HUES48 (cell line): ENCODE data around the gene MTPN.

Experiments used
- H3K27ac ChIP-seq: one replicate; pipeline ENCODE4 v1.7.0; 2013; ENCODE audit warnings: low read depth, low read length, inconsistent platforms
- H3K27me3 ChIP-seq: 2 replicates; pipeline ENCODE4 v1.6.1; 2013; ENCODE audit warnings: mild to moderate bottlenecking, low read length; ENCODE audit not compliant: control insufficient read depth, insufficient read depth
- H3K36me3 ChIP-seq: 2 replicates; pipeline ENCODE4 v1.6.1; 2013; ENCODE audit warnings: low read length; ENCODE audit not compliant: control insufficient read depth, insufficient read depth
- H3K4me1 ChIP-seq: 2 replicates; pipeline ENCODE4 v1.6.1; 2013; ENCODE audit warnings: mild to moderate bottlenecking, low read length; ENCODE audit not compliant: control insufficient read depth, insufficient read depth
- H3K4me3 ChIP-seq: 2 replicates; pipeline ENCODE4 v1.5.1; 2013; ENCODE audit warnings: mild to moderate bottlenecking, low read depth, low read length
- H3K9ac ChIP-seq: 2 replicates; pipeline ENCODE4 v1.6.1; 2013; ENCODE audit warnings: mild to moderate bottlenecking, low read depth, low read length, moderate library complexity
- H3K9me3 ChIP-seq: 2 replicates; pipeline ENCODE4 v1.6.1; 2013; ENCODE audit warnings: low read length; ENCODE audit not compliant: control insufficient read depth, insufficient read depth

The MTPN gene

DNA sequence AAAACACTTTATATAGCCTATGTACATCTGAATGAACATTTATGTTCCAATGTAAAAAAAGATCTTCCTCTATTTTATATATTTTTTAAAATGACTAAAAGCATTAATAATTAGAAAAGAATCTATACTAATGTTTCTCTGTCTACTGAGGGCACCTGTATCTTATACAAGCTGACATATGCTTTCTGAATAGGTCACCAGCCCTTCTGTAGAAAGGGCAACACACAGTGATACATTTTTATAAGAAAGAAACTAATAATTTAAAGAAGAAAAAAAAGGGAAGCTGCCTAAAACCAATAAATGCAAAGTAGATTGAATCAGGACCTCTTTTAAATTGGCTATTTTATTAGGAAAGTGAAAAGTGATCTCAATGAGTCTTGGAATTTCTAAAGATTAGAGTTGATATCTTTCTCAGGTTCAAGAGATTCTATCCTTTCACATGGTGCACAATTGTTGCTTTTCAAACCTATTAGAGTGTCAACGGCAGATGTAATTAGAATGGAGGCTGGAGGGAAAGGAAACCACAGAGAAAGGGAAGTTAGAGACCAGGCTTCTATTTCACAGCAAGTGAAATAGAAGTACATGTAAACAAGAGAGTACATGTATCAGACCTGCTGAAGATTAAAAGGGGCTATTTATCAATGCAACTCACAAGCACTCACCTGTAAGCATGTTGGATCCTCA lies 6.3 kb downstream of the MTPN start:
- no peaks in the 10 kb centered on the region for H3K27me3 ChIP-seq
- no peak overlapping the region for H3K4me3 ChIP-seq
- peaks cover 3% of the 10 kb centered on the region; the same call in 1 of the 2 replicates for H3K4me1 ChIP-seq
- H3K36me3 ChIP-seq: peaks cover 26% of the 10 kb centered on the region
- no peaks in the 10 kb centered on the region for H3K9me3 ChIP-seq
- H3K9ac ChIP-seq: no peak overlapping the region
- H3K27ac ChIP-seq: no peak overlapping the region

DNA sequence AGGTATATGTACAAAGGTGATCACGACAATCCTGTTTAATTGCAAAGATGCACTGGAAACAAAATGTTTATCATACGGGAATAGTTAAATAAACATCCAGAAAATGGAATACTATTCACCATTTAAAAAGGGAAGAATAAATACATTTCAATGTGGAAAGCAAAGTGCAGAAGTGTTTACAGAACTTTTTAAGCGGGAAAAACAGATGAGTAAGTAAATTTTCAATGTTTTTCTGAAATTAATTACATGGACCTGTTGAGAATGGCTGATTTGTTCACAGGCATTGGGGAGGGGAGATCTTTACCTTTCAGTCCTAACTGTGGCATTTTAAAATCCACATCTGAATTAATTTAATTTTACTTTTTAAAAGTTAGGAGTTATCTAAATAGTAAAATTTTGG lies 7.1 kb downstream of the MTPN start:
- H3K27me3 ChIP-seq: no peaks in the 10 kb centered on the region
- H3K9ac ChIP-seq: no peak overlapping the region
- H3K9me3 ChIP-seq: no peaks in the 10 kb centered on the region
- H3K4me3 ChIP-seq: no peak overlapping the region
- H3K4me1 ChIP-seq: no peaks in the 10 kb centered on the region
- peaks cover 26% of the 10 kb centered on the region for H3K36me3 ChIP-seq
- H3K27ac ChIP-seq: no peak overlapping the region

DNA sequence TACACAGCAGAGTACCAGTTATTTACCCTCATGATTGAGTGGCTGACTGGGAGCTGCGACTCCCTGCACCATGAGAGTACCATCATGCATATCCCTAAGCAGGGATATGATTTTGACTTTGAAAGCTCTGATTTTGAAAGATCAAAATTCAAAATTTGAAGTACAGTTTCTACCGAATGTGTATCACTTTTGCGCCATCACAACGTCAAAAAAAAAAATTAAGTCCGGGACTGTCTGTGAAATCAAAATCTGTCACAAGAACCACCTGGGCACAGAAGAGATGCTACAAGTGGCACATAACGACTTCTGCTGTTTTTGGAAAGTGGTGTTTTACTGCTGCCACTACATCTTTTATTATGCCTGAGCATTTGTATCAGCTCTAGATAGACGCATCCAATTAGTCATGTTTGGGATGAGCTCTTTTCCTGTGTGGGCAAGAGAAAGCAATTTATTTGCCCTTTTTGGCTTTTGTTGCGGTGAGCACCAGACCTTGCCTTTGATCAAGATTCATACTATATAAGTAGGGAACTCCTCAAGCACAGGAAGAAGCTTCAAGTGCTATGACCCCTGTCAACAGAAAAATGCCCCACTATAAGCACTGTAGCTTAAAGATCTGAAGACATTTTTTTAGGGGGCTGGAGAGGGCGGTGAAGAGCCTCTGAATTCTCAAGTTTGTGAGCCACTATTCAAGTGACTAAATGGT lies 10.7 kb downstream of the MTPN start:
- Histone ChIP-seq H3K27me3 (no peaks in the 10 kb centered on the region), H3K27ac (no peak overlapping the region), H3K4me3 (no peak overlapping the region), H3K4me1 (no peaks in the 10 kb centered on the region), H3K36me3 (peaks cover 7% of the 10 kb centered on the region), H3K9ac (no peak overlapping the region), H3K9me3 (no peaks in the 10 kb centered on the region)

DNA sequence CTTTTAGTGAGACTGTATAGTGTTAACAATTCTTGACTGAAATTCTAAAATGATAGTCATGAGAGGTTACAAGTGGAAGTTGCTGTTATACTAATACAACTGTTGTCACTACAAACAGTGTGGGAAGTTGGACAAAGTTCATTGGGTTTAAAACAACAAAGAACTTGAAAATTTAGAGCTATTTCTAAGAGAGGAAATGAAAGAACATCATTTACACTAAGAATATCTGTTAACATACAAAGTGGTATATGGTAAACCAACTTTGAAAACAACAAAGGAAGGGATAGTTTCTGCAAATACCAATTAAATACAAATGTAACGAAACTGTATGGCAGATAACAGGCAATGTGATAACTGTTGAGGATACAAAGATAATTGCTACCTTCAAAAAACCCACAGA lies 11.6 kb downstream of the MTPN start:
- no peaks in the 10 kb centered on the region for H3K9me3 ChIP-seq
- H3K27ac ChIP-seq: no peak overlapping the region
- H3K4me3 ChIP-seq: no peak overlapping the region
- H3K27me3 ChIP-seq: no peaks in the 10 kb centered on the region
- no peak overlapping the region for H3K9ac ChIP-seq
- H3K4me1 ChIP-seq: no peaks in the 10 kb centered on the region
- peaks cover under 1% of the 10 kb centered on the region; the same call in 1 of the 2 replicates for H3K36me3 ChIP-seq

DNA sequence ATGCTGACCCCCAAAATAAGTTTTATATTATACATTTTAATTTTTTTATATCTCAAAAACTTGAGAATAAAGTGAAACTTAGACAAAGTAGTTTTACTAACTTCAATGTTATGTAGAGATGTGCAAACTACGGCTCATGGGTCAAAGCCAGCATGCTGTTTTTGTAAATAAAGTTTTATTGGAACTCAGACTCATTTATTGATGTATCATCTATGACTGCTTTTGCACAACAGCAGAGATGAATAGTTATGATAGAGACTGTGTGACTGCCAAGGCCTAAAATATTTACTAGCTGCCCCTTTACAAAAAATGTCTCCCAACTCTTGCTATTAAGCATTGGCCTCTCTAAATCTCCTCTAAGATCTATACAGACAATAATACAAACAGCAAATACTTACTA lies 12.4 kb downstream of the MTPN start:
- H3K36me3 ChIP-seq: no peaks in the 10 kb centered on the region

DNA sequence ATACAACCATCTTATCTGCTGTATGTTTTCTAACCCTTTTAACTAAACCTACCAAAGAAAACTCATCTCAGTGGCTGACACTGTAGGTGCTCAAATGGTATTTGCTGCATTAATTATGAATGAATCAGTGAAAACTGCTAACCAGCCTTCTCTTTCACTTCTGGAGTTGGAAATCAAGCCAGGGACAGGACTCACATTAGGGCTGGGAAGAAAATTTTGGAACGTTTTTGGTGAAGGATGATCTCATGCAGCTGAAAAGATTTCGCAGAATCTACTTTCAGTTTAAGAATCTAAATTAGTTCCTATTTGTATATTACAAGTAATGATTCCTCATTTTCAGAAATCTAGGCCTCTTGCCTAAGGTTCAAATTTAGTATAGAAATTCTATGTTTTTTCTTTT lies 12.9 kb downstream of the MTPN start:
- Histone ChIP-seq H3K27me3 (no peaks in the 10 kb centered on the region), H3K9me3 (no peaks in the 10 kb centered on the region), H3K4me1 (no peaks in the 10 kb centered on the region), H3K4me3 (no peak overlapping the region), H3K9ac (no peak overlapping the region), H3K27ac (no peak overlapping the region), H3K36me3 (no peaks in the 10 kb centered on the region)

More for the DNA sequence above, 12.4 kb downstream of the MTPN start:
- H3K9ac ChIP-seq: no peak overlapping the region
- H3K27ac ChIP-seq: no peak overlapping the region
- H3K27me3 ChIP-seq: no peaks in the 10 kb centered on the region
- H3K4me1 ChIP-seq: no peaks in the 10 kb centered on the region
- no peak overlapping the region for H3K4me3 ChIP-seq
- no peaks in the 10 kb centered on the region for H3K9me3 ChIP-seq

DNA sequence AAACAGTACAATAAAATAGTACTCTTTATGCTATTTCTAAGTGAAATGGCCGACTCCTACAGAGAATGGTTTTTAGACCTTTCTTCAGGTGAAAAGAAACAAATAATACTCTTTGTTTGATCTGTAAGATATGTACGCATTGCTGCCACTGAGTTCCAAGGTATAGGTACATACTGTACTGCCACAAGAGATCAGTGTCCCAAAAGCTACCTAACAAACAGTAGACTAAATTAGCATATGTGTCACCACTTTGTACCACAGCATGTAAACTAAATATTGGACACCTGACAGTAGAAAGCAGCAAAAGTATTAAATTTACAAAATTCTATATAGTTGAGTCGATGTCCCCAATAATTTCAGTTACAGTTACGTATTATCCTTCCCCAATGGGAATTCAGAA lies 14.4 kb downstream of the MTPN start:
- H3K27ac ChIP-seq: no peak overlapping the region
- H3K4me1 ChIP-seq: no peaks in the 10 kb centered on the region
- H3K4me3 ChIP-seq: no peak overlapping the region
- no peaks in the 10 kb centered on the region for H3K9me3 ChIP-seq
- no peaks in the 10 kb centered on the region for H3K36me3 ChIP-seq
- no peaks in the 10 kb centered on the region for H3K27me3 ChIP-seq
- H3K9ac ChIP-seq: no peak overlapping the region

DNA sequence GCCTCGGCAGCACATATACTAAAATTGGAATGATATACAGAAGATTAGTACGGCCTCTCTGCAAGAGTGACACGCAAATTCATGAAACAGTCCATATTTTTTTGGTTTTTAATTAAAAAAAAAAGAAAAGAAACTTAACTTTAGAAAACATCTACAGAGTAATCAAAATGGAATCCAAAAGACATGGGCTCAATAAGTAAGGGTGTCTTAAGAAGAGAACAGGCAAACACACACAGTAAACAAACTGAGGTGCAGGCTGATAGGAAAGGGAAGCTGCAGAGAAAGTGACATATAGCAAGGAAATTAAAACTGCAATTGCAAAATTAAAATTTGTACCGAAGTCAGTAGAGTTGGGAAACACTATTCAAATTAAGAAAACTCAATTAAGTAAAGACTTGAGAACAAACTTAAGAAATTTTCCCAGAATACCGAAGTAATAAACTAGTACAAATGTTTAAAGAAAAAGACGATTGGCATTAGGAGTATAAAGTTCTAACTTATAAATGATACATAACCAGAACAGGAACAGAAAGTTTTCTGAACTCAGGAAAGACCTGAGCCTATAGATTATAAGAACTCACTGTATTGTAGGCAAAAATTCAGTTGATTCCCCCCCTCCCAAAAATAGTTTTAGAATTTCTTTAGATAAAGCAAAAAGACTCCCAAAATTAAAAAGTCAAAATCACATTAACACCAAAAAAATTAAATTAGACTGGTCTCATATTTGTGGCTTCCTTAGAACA lies 16.3 kb downstream of the MTPN start:
- no peak overlapping the region for H3K27ac ChIP-seq
- H3K4me3 ChIP-seq: no peak overlapping the region
- no peaks in the 10 kb centered on the region for H3K27me3 ChIP-seq
- no peaks in the 10 kb centered on the region for H3K4me1 ChIP-seq
- H3K9me3 ChIP-seq: no peaks in the 10 kb centered on the region
- no peaks in the 10 kb centered on the region for H3K36me3 ChIP-seq
- H3K9ac ChIP-seq: no peak overlapping the region

DNA sequence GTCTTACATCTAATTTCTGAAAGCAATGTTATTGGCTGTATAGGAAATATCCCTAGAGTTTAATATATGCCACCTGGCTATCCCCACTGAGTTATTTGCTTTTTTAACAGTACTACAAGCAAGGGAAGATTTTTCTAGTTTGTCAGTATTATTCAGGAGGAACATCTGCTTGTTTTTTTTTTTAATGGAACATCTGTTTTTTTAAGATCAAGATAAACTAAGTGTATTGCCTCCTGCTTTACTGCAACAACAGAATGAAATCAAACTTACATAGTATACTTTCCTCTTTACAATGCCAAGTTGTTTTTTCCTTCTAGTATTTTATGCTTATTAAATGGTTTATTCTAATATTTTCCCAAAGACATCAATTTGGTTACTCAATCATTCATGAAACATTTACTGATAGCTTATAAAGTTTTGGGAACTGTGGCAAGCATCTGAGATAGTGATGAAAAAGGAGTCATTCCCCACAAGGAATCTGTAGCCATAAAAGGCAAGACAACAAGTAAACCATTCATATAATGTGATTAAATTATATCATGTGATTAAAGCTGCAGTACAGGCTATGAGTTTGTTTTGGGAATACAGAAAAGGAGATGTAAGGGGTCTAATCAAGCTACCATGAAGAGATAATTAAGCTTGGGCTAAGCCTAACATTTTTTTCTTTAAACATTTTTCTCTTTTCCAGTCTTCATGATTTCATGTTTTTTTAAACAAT lies 17.4 kb downstream of the MTPN start:
- no peak overlapping the region for H3K9ac ChIP-seq

DNA sequence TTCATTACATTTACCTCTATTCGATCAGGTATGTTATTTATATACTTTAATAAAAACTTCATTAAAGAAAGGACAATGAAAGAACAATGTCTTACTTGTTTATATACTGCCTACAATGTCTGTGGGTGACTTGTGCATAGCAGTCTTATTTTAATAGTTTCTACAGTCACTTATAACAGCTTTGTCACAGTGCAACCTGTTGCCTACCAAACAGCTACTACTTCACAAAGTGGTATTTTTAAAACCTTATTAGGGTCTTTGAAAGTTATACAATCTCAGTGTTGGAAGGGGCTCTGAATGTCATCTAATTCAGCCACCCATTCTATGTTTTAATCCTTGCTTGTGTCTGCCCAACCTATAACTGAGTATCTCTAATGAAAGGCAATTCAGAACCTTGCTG lies 19.0 kb downstream of the MTPN start:
- Histone ChIP-seq H3K36me3 (no peaks in the 10 kb centered on the region), H3K4me1 (no peaks in the 10 kb centered on the region), H3K27ac (no peak overlapping the region), H3K27me3 (no peaks in the 10 kb centered on the region), H3K9me3 (no peaks in the 10 kb centered on the region), H3K9ac (no peak overlapping the region), H3K4me3 (no peak overlapping the region)

More for the DNA sequence above, 17.4 kb downstream of the MTPN start:
- Histone ChIP-seq H3K27me3 (no peaks in the 10 kb centered on the region), H3K4me3 (no peak overlapping the region), H3K4me1 (no peaks in the 10 kb centered on the region), H3K36me3 (no peaks in the 10 kb centered on the region), H3K27ac (no peak overlapping the region), H3K9me3 (no peaks in the 10 kb centered on the region)
